Right atrium auricular region (tissue), 2 donors: ENCODE measurements around the gene KMT5C. TPM values are rescaled to one million over a fixed set of nuclear protein-coding genes. Genes with fewer than 3 reads are reported as not detected.

Experiments
- DNase-seq: peaks from one replicate; pipeline ENCODE4 v3.0.0-alpha.2; 2019; ENCODE audit warnings: low spot score
- H3K27ac ChIP-seq, 2 donors: fragments of 200-600 bp; sonication (generic); 1 replicate in 1 of 2; 2 replicates in 1 of 2; pipeline ENCODE4 v1.5.1; 2016 to 2019
- H3K27me3 ChIP-seq, 2 donors: fragments of 200-600 bp; sonication (generic); one replicate each; pipeline versions ENCODE4 v1.5.1 to v1.6.0; 2017 to 2019
- H3K36me3 ChIP-seq: fragments of 200-600 bp; sonication (generic); one replicate; pipeline ENCODE4 v1.5.1; 2016
- H3K4me1 ChIP-seq, 2 donors: fragments of 200-600 bp; sonication (generic); one replicate each; pipeline versions ENCODE4 v1.5.1 to v1.6.0; 2017 to 2019
- H3K4me3 ChIP-seq, 2 donors: fragments of 200-600 bp; sonication (generic); 1 replicate in 1 of 2; 2 replicates in 1 of 2; pipeline ENCODE4 v1.5.1; 2017 to 2019; ENCODE audit warnings: mild to moderate bottlenecking in 1 of 2, moderate library complexity in 1 of 2
- H3K9me3 ChIP-seq, 2 donors: fragments of 200-600 bp; sonication (generic); one replicate each; pipeline ENCODE4 v1.5.1; 2019
- total RNA-seq, 2 donors: library from RNA; depleted of rRNA; stranded (reverse); fragments of >200 nt; gene quantifications; one replicate each; pipeline ENCODE4 v1.1.0, GENCODE V29; 2016
- TF ChIP-seq, protein P1 (sequence below), 2 donors: fragments of 200-600 bp; sonication (generic); IDR thresholded peaks; one replicate each; pipeline ENCODE4 v1.5.1; 2019; ENCODE audit warnings: antibody characterized with exemption in 2 of 2

The KMT5C gene
- total RNA-seq, 2 donors from 2014 or later: 2.4 to 3.3 TPM

DNA sequence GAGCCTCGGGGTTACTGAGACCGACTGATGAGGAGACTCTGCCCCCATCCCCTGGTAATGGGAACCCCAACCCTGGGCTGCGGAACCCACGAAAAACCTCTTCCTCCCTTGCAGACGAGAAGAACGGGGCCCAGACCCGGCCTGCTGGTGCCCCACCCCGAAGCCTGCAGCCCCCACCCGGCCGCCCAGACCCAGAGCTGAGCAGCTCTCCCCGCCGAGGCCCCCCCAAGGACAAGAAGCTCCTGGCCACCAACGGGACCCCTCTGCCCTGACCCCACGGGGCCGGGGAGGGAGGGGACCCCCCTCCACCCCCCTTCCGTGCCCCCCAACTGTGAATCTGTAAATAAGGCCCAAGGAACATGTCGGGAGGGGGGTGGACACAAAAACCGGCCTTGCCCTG, 27.9 kb upstream of the KMT5C start:
- H3K4me1 ChIP-seq: no peaks in the 10 kb centered on the region
- DNase-seq: no peak
- no peak overlapping the region for H3K27ac ChIP-seq
- no peak overlapping the region for H3K4me3 ChIP-seq
- H3K36me3 ChIP-seq: peaks cover 14% of the 10 kb centered on the region
- TF ChIP-seq, protein P1, sequence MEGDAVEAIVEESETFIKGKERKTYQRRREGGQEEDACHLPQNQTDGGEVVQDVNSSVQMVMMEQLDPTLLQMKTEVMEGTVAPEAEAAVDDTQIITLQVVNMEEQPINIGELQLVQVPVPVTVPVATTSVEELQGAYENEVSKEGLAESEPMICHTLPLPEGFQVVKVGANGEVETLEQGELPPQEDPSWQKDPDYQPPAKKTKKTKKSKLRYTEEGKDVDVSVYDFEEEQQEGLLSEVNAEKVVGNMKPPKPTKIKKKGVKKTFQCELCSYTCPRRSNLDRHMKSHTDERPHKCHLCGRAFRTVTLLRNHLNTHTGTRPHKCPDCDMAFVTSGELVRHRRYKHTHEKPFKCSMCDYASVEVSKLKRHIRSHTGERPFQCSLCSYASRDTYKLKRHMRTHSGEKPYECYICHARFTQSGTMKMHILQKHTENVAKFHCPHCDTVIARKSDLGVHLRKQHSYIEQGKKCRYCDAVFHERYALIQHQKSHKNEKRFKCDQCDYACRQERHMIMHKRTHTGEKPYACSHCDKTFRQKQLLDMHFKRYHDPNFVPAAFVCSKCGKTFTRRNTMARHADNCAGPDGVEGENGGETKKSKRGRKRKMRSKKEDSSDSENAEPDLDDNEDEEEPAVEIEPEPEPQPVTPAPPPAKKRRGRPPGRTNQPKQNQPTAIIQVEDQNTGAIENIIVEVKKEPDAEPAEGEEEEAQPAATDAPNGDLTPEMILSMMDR (IDR thresholded peaks at IDR 0.05): no peak
- H3K9me3 ChIP-seq: no peaks in the 10 kb centered on the region
- H3K27me3 ChIP-seq: no peaks in the 10 kb centered on the region

GRCh38 chr19:55312621-55313512, 26.8 kb upstream of the KMT5C start:
- H3K9me3 ChIP-seq: no peaks in the 10 kb centered on the region
- H3K4me3 ChIP-seq: no peak overlapping the region
- H3K27ac ChIP-seq: no peak overlapping the region
- DNase-seq: no peak
- no peaks in the 10 kb centered on the region for H3K4me1 ChIP-seq
- no peaks in the 10 kb centered on the region for H3K27me3 ChIP-seq
- TF ChIP-seq, protein P1 (IDR thresholded peaks at IDR 0.05): no peak
- peaks cover 8% of the 10 kb centered on the region for H3K36me3 ChIP-seq

GRCh38 chr19:55314396-55314795, 25.3 kb upstream of the KMT5C start:
- H3K4me3 ChIP-seq: no peak overlapping the region
- H3K9me3 ChIP-seq: no peaks in the 10 kb centered on the region
- no peak overlapping the region for H3K27ac ChIP-seq
- H3K4me1 ChIP-seq: no peaks in the 10 kb centered on the region
- no peaks in the 10 kb centered on the region for H3K27me3 ChIP-seq
- peaks cover 6% of the 10 kb centered on the region for H3K36me3 ChIP-seq
- TF ChIP-seq, protein P1 (IDR thresholded peaks at IDR 0.05): no peak
- DNase-seq: no peak

- no peak overlapping the region for H3K4me3 ChIP-seq
- no peaks in the 10 kb centered on the region for H3K4me1 ChIP-seq
- no peaks in the 10 kb centered on the region for H3K9me3 ChIP-seq
- TF ChIP-seq, protein P1 (IDR thresholded peaks at IDR 0.05): no peak
- H3K27me3 ChIP-seq: no peaks in the 10 kb centered on the region
- no peak for DNase-seq
- H3K27ac ChIP-seq: no peak overlapping the region
- no peaks in the 10 kb centered on the region for H3K36me3 ChIP-seq
These were observed 23.6 kb upstream of the KMT5C start for GRCh38 chr19:55315956-55316525.

GRCh38 chr19:55316646-55317045, 23.0 kb upstream of the KMT5C start:
- no peak for DNase-seq
- Histone ChIP-seq H3K9me3 (no peaks in the 10 kb centered on the region), H3K36me3 (no peaks in the 10 kb centered on the region), H3K27ac (no peak overlapping the region), H3K4me3 (no peak overlapping the region), H3K27me3 (no peaks in the 10 kb centered on the region), H3K4me1 (no peaks in the 10 kb centered on the region)
- TF ChIP-seq, protein P1 (IDR thresholded peaks at IDR 0.05): no peak
